K562 (cell line): Measurements from ENCODE around the gene SLC1A3. TPM values are rescaled to one million over a fixed set of nuclear protein-coding genes. Genes with fewer than 3 reads are reported as not detected.

Source experiments
- ADNP ChIP-seq: fragments of 200-800 bp; sonication (Bioruptor generic); IDR thresholded peaks from 2 replicates; pipeline ENCODE4 v1.6.1; 2016; ENCODE audit warnings: missing genetic modification characterization, missing compliant biosample characterization
- DMBX1 ChIP-seq: fragments of 250-450 bp; sonication (Bioruptor Pico); IDR thresholded peaks from 2 replicates; pipeline ENCODE4 v1.8.0; 2022; ENCODE audit warnings: inconsistent platforms, mild to moderate bottlenecking, moderate library complexity, borderline replicate concordance
- ELF1 ChIP-seq: fragments of 200-800 bp; sonication (Bioruptor generic); IDR thresholded peaks from 2 replicates; pipeline ENCODE4 v1.6.1; 2016; ENCODE audit warnings: missing genetic modification characterization, missing compliant biosample characterization
- KAT7 ChIP-seq: sonication (generic); formaldehyde crosslinking; IDR thresholded peaks from 2 replicates; pipeline ENCODE4 v1.8.0; 2022; ENCODE audit warnings: missing genetic modification reagents, mild to moderate bottlenecking, borderline replicate concordance
- MEIS2 ChIP-seq: fragments of 450-650 bp; IDR thresholded peaks from 2 replicates; pipeline ENCODE4 v1.6.1; 2014; ENCODE audit warnings: mild to moderate bottlenecking; ENCODE audit not compliant: partially characterized antibody
- NFE2 ChIP-seq: IDR thresholded peaks from 2 replicates; pipeline ENCODE4 v1.6.1; 2014; ENCODE audit warnings: antibody characterized with exemption, low read depth
- POLR2G ChIP-seq: fragments of 200-400 bp; formaldehyde crosslinking; IDR thresholded peaks from 2 replicates; pipeline ENCODE4 v1.6.1; 2017; ENCODE audit warnings: low read depth, mild to moderate bottlenecking, antibody characterized with exemption, low read length, moderate library complexity
- TAF9B ChIP-seq: fragments of 450-650 bp; IDR thresholded peaks from 2 replicates; pipeline ENCODE4 v1.6.1; 2018; ENCODE audit warnings: mild to moderate bottlenecking; ENCODE audit not compliant: partially characterized antibody
- TRIM28 ChIP-seq: fragments of 450-650 bp; IDR thresholded peaks from 2 replicates; pipeline ENCODE4 v1.6.1; 2017
- XRCC5 ChIP-seq: fragments of 200-400 bp; formaldehyde crosslinking; IDR thresholded peaks from 2 replicates; pipeline ENCODE4 v1.6.1; 2017; ENCODE audit warnings: low read depth, mild to moderate bottlenecking, low read length
- ZBTB1 ChIP-seq: sonication (generic); formaldehyde crosslinking; IDR thresholded peaks from 2 replicates; pipeline ENCODE4 v1.8.1; 2023; ENCODE audit warnings: missing genetic modification reagents, low read depth, mild to moderate bottlenecking, borderline replicate concordance
- ZC3H11A ChIP-seq: IDR thresholded peaks from 2 replicates; pipeline ENCODE4 v1.6.1; 2012; ENCODE audit warnings: low read depth, low read length, improper control_type of control experiment
- polyA plus RNA-seq, 8 experiments: library from polyadenylated mRNA; depleted of rRNA in 4 of 8; stranded (reverse) in 5 of 8; unstranded in 3 of 8; fragments of >200 nt; fragmentation: Nextera tagmentation in 2 of 8; fragmentation: Illumina TruSeq in 1 of 8; extraction: Ambion mirVana in 2 of 8; extraction: Trizol in 1 of 8; gene quantifications; 2 replicates each; pipeline versions ENCODE4 v1.2.1 to v1.2.3, GENCODE V29; 2011 to 2014; ENCODE audit warnings: inconsistent platforms in 1 of 8, missing spikeins in 1 of 8
- total RNA-seq, 7 experiments: library from RNA; depleted of rRNA in 6 of 7; stranded (reverse); fragments of >200 nt in 6 of 7; fragmentation: Illumina TruSeq in 2 of 7; extraction: Trizol in 2 of 7; gene quantifications; 2 replicates each; pipeline versions ENCODE4 v1.2.1 to v1.2.3, GENCODE V29; 2011 to 2021; ENCODE audit warnings: low replicate concordance in 1 of 7
- TF ChIP-seq, protein P1 (sequence below): sonication (generic); formaldehyde crosslinking; IDR thresholded peaks from 2 replicates; pipeline ENCODE4 v1.9.0; 2022; ENCODE audit warnings: mild to moderate bottlenecking, missing genetic modification reagents
- TF ChIP-seq, protein P2 (sequence below): fragments of 250-450 bp; sonication (Bioruptor Pico); IDR thresholded peaks from 2 replicates; pipeline ENCODE4 v1.4.0; 2020
- TF ChIP-seq, protein P3 (sequence below): fragments of 450-650 bp; formaldehyde crosslinking; IDR thresholded peaks from 2 replicates; pipeline ENCODE4 v1.4.0; 2020; ENCODE audit warnings: mild to moderate bottlenecking, mixed read lengths
- TF ChIP-seq, protein P4 (sequence below): fragments of 250-450 bp; sonication (Bioruptor Pico); IDR thresholded peaks from 2 replicates; pipeline ENCODE4 v1.8.0; 2022; ENCODE audit warnings: moderate library complexity, mild to moderate bottlenecking, inconsistent platforms
- TF ChIP-seq, protein P5 (sequence below): fragments of 450-650 bp; IDR thresholded peaks from 2 replicates; pipeline ENCODE4 v1.6.1; 2016; ENCODE audit warnings: antibody characterized with exemption

SLC1A3 gene
- total and polyA plus RNA-seq, 9 of the 15 experiments (the other 6 are each of a cell fraction or from before 2014, with no cell fraction given): 0.13 TPM; not detected in 8

DNA sequence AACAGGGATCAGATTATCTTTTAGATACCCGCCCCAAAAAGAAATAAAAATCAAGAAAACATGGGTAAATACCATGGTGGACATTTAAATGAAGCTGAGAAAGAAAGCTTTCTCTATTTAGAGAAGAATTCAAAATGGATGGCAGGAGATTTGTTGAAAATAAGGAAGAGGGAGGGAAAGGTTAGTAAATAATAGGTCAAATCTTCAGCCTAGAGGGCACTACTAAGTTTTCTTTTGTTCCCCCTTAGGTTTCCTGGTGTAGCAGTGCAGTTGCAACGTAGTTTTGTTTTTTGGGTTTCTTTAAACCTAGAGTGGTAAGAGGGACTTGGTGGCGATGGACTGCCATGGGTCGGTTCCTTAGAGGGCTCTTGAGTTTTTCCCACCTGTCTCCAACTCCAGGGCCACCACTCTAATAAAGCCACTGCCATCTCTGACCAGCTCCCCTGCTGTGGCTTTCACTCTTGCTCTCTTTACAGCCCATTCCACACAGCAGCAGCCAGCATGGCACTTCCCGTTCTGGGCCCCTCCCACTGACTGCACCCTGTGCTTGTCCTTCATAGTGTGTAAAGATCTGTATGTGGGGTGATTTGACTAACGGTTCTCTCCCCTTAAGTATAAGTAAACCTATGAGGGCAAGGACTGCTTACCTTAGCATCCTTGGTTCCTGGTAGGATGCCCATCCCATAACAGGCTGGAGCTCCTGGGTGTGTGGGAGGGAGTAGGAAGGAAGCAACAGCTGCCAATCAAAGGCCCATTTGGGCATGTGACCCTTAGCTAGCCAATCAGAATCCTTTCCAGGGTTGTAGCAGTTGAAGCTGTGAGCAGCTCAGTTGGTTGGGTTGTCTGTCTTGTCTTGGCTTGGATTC, 118.3 kb downstream of the SLC1A3 start (continued):
- TF ChIP-seq ADNP (tag) (no peak), ZC3H11A (no peak), ELF1 (tag) (peak; percentile 42; the same call in 1 of the 2 replicates), XRCC5 (no peak), POLR2G (no peak), KAT7 (0 out of 2 replicates have a peak, but pooled peaks have one; percentile 40), TRIM28 (no peak), DMBX1 (CRISPR knock-in tag) (no peak), ZBTB1 (peak; percentile 24; the same call in 1 of the 2 replicates), NFE2 (no peak), TAF9B (no peak), MEIS2 (peak; percentile 63)
- TF ChIP-seq, protein P1, sequence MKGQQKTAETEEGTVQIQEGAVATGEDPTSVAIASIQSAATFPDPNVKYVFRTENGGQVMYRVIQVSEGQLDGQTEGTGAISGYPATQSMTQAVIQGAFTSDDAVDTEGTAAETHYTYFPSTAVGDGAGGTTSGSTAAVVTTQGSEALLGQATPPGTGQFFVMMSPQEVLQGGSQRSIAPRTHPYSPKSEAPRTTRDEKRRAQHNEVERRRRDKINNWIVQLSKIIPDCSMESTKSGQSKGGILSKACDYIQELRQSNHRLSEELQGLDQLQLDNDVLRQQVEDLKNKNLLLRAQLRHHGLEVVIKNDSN (CRISPR knock-in tag): peak; percentile 96
- TF ChIP-seq, protein P2, sequence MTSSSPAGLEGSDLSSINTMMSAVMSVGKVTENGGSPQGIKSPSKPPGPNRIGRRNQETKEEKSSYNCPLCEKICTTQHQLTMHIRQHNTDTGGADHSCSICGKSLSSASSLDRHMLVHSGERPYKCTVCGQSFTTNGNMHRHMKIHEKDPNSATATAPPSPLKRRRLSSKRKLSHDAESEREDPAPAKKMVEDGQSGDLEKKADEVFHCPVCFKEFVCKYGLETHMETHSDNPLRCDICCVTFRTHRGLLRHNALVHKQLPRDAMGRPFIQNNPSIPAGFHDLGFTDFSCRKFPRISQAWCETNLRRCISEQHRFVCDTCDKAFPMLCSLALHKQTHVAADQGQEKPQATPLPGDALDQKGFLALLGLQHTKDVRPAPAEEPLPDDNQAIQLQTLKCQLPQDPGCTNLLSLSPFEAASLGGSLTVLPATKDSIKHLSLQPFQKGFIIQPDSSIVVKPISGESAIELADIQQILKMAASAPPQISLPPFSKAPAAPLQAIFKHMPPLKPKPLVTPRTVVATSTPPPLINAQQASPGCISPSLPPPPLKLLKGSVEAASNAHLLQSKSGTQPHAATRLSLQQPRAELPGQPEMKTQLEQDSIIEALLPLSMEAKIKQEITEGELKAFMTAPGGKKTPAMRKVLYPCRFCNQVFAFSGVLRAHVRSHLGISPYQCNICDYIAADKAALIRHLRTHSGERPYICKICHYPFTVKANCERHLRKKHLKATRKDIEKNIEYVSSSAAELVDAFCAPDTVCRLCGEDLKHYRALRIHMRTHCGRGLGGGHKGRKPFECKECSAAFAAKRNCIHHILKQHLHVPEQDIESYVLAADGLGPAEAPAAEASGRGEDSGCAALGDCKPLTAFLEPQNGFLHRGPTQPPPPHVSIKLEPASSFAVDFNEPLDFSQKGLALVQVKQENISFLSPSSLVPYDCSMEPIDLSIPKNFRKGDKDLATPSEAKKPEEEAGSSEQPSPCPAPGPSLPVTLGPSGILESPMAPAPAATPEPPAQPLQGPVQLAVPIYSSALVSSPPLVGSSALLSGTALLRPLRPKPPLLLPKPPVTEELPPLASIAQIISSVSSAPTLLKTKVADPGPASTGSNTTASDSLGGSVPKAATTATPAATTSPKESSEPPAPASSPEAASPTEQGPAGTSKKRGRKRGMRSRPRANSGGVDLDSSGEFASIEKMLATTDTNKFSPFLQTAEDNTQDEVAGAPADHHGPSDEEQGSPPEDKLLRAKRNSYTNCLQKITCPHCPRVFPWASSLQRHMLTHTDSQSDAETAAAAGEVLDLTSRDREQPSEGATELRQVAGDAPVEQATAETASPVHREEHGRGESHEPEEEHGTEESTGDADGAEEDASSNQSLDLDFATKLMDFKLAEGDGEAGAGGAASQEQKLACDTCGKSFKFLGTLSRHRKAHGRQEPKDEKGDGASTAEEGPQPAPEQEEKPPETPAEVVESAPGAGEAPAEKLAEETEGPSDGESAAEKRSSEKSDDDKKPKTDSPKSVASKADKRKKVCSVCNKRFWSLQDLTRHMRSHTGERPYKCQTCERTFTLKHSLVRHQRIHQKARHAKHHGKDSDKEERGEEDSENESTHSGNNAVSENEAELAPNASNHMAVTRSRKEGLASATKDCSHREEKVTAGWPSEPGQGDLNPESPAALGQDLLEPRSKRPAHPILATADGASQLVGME (CRISPR knock-in tag): no peak
- TF ChIP-seq, protein P3, sequence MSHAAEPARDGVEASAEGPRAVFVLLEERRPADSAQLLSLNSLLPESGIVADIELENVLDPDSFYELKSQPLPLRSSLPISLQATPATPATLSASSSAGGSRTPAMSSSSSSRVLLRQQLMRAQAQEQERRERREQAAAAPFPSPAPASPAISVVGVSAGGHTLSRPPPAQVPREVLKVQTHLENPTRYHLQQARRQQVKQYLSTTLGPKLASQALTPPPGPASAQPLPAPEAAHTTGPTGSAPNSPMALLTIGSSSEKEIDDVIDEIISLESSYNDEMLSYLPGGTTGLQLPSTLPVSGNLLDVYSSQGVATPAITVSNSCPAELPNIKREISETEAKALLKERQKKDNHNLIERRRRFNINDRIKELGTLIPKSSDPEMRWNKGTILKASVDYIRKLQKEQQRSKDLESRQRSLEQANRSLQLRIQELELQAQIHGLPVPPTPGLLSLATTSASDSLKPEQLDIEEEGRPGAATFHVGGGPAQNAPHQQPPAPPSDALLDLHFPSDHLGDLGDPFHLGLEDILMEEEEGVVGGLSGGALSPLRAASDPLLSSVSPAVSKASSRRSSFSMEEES (CRISPR knock-in tag): peak; percentile 17; the same call in 1 of the 2 replicates
- TF ChIP-seq, protein P4, sequence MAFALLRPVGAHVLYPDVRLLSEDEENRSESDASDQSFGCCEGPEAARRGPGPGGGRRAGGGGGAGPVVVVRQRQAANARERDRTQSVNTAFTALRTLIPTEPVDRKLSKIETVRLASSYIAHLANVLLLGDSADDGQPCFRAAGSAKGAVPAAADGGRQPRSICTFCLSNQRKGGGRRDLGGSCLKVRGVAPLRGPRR (CRISPR knock-in tag): no peak
- TF ChIP-seq, protein P5, sequence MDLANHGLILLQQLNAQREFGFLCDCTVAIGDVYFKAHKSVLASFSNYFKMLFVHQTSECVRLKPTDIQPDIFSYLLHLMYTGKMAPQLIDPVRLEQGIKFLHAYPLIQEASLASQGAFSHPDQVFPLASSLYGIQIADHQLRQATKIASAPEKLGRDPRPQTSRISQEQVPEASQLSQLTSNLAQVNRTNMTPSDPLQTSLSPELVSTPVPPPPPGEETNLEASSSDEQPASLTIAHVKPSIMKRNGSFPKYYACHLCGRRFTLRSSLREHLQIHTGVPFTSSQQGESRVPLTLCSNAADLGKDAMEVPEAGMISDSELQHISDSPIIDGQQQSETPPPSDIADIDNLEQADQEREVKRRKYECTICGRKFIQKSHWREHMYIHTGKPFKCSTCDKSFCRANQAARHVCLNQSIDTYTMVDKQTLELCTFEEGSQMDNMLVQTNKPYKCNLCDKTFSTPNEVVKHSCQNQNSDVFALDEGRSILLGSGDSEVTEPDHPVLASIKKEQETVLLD: no peak
